SIG-M5 (cell line): ENCODE data around the gene PAQR7.

Experiments used
- DNase-seq: peaks from one replicate; lab custom pipeline; 2025; lab: John Stamatoyannopoulos, UW

Gene PAQR7, protein sequence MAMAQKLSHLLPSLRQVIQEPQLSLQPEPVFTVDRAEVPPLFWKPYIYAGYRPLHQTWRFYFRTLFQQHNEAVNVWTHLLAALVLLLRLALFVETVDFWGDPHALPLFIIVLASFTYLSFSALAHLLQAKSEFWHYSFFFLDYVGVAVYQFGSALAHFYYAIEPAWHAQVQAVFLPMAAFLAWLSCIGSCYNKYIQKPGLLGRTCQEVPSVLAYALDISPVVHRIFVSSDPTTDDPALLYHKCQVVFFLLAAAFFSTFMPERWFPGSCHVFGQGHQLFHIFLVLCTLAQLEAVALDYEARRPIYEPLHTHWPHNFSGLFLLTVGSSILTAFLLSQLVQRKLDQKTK

DNA sequence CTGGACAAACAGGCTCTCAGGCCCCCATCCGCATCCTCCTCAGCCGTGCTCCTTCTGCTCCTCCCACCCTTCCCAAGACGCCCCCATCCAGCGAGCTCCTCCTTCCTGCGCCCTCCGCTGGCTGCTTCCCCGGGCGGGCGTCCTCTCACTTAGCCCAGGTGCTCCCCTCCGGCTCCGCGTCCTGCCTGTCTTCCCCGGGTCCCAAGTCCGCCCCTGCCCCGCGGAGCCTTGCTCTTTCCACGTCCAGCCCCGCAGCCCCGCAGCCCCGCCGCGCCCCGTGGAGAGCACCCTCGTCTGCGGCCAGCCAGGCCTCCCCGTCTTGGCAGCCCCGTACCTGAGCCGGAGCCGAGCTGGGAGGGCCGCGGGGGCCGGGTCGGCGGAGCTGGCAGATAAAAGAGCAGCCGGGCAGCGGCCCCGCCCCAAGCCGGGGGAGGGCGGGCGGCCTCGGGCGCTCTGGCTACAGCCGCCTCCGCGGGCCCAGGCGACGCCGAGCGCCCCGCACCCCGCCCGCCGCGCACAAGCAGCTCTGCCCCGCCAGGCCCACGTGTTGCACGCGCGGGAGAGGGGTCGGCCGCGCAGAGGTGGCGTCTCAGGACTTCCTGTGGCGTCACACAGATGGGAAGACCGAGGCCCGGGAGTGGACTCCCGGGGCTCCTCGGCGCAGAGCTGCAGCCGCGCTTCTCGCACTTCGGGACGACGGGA is at the start of gene PAQR7:
Gene PAQR7, minus strand, starts transcription at position 555 of the 702 bp plus-strand sequence. CDS start 11,869 bp downstream, outside the sequence.
- no peak for DNase-seq

DNA sequence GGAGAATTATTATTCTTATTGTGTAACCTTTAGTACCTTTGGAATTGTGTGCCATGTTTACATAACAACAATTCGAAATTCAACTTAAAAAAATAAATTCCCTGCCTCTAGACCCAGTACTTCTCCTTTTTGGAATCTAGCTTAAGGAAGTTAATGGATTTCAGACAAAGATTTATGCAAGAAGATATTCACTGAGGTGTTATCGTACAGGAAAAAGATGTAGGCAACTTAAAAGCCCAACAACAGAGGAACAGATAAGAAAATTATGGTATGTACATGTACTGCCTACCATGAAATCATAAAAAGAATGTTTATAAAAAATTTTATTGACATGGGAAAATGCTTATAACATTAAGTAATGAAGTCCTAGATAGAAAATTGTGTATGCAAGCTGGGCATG is 48.9 kb upstream of the PAQR7 start:
- DNase-seq, result no peak

DNA sequence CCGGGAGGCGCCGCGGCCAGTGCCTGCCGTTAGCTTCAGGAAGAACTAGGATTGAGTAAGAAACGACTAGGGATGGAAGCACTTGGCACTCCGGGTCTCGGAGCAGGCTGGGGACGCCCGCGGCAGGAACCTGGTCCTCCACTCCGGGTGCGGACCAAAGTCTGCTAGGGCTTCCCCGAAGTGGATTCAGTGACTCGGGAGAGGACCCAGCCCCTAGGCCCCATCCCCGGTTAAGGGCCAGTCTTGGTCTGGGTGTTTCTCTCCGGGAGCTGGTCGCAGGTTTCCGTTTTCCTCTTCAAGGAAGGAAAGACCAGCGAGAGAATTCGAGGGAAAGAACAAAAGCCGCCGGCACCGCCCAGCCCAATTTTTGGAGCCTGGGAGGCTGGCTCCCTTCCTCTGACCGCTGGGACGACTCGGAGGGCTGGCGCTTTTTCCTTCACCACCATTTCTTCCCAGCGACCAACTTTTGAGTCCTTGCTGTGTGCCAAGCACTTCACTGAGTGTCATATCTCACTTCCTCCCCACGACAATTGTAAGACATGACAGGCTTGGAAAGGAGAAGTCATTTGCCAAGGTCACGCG is 47.6 kb upstream of the PAQR7 start:
- no peak for DNase-seq

DNA sequence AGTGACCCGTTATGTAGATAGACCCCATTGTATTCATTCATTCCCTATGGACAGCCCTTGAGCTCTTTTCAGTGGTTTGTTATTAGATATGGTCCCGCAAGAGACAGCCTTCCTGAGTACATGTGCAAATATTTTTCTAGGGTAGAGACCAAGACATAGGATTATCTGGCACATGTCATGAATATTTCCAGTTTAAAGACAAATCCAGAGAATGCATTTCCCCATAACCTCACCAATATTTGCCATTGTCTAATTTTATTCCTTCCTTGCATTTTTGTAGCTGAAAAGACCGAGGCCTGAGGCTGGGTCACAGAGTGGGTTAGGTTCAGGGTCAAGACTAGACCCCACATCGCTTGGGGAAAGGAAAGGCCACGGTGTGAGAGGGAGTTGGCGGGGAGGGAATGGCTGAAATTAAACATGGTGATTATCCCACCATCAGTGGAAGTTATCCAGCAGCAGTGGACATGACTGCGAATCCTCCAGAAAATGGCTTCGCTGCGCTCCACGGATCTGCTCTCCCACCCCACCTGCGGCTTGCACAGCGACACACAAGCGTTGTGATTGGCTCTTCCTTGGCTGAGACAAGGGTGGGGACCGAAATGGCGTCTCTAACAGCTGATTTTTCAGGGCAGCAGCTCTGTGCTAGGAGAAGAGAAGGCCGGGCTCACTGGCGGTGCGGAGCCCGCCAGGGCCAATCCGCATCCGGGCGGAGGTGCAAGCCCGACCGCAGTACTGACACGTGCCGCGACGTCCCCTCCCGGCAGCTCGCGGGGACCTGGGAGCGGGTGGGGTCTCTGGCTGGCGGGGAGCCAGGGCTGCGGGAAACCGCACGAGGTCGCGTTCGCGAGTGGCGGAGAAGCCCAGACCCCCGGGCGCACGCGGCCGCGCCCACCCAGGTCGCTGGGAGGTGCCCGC is 46.8 kb upstream of the PAQR7 start:
- no peak for DNase-seq

DNA sequence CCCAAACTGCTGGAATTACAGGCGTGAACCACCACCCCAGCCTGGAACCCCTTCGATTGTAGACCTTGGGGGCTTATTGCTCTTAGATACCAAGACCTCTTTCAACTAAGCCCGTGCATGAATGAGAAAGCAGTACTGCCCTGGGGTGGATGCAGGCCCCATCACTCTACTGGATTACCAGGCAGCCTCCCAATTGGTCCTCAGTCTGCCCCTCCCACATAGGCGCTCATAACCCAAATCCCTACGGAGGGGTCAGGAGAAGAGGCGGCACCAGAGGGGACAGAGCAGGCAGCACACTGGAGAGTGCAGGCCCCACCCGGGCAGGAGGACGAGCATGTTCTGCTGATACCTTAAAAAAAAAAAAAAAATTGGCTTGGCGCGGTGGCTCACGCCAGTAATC is 43.1 kb upstream of the PAQR7 start:
- no peak for DNase-seq

DNA sequence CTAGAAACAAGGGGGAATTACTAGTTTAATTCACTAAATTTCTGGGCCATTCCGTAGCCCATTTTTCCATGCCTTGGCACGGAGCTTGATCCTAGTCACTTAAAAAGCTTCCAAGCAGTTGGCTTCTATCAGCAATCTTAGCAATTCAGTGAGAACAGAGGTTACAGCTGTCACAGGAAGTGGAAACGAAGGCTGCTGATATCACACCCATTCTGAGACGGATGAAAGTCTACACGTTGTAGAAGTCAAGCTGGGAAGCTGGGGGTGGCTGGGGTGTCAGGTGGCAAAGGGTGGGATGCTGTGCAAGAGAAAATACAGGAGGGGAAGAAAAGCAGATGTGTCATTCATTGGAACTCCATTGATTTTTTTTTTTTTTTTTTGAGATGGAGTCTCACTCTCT is 42.5 kb upstream of the PAQR7 start:
- no peak for DNase-seq

DNA sequence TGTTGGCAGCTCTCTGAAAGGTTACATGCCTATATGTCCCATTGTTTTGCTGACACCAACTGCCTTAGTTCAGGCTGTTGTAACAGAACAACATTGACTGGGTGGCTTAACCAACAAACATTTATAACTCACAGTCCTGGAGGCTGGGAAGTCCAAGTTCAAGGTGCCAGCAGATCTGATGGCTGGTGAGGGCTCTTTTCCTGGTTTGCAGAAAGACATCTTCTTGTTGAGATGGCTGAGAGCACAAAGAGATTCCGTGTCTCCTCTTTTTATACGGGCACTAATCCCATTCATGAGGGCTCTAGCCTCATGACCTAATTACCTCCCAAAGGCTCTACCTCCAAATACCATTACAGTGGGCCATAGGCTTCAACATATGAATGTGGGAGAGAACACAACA is 41.0 kb upstream of the PAQR7 start:
- DNase-seq, result no peak

DNA sequence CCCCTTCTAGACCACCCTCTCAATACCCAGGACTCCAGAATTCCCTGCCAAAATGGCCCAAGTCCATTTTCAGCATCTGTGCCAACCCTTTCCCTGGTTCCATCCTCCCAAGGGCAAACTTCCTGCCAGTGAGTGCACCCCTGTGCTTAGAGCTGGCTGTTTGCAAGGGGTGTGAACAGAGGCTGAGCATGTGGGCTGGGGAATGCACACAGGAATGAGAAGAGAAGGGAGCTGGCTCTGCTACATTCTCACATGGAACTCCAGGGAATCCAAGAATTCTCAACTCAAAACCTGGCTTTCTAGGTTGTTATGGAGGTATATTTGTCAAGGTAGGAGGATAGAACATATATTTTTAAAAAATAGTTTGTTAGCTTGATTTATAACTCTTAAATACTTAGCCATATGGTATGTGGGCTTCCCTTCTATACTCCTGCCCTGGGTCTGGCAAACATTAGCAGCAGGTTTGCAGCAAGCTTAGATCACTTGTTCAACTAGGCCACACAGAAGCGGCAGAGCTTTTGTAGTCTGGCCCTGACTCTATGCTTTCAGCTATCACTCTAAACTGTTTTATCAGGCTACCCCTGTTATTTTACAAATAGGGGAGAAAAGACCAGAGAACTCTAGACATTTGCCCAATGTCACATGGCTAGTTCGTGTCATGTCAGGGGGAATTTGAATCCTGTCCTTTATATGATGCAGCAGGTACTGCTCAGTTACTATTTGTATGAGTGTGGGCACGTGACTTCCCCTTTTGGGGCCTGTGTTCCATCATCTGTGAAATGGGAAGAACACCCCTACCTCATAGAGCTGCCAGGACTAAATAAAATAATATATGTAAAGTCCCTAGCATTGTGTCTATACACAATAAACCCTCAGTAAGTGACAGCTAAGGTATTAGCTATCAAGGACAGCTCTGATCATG is 38.8 kb upstream of the PAQR7 start:
- no peak for DNase-seq

DNA sequence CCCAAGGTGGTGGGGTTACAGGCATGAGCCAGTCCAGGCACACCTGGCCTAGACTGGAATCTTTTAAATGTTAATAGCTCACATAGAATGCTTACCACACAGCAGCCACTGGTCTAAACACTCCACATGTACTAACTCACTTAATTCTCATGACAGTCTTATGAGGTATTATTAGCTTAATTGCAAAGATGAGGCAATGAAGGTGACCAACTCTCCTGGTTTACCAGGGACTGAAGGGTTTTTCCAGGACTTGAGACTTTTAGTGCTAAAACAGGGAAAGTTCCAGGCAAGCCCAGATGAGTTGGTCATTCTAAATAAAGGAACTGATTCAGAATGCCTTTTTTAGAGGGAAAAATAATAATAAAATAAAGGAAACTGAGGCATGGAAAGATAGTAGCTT is 37.7 kb upstream of the PAQR7 start:
- no peak for DNase-seq

DNA sequence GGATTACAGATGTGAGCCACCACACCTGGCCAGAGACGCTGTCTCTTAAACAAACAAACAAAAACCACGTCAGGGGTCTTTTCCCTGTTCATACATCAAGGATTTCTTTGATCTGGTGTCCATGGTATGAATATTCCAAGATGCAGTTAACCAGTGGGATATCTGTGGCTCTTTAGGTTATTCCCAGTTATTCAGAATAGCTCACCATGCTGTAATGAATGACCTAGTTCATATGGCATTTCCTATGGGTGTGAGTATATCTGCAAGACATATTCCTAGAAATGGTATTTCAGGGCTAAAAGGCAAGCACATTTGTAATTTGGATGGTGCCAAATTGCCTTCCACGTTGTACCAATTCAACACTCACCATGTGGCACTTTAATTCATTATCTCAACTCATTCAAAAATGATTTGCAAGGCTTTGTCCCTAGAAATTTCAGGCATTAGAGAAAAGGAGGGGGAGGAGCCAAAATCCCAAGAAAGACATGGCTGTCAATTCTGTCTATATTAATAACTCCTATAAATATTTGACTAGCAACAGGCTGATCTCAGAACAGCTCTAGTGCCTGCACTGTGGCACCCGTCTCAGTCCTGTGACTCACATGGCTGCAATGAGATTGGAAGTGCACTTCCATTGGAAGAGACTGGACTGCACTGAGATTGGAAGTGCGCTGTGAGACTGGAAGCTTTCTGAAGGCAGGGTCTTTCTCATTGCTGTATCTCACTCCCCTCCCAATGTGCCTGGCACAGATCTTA is 36.7 kb upstream of the PAQR7 start:
- no peak for DNase-seq

DNA sequence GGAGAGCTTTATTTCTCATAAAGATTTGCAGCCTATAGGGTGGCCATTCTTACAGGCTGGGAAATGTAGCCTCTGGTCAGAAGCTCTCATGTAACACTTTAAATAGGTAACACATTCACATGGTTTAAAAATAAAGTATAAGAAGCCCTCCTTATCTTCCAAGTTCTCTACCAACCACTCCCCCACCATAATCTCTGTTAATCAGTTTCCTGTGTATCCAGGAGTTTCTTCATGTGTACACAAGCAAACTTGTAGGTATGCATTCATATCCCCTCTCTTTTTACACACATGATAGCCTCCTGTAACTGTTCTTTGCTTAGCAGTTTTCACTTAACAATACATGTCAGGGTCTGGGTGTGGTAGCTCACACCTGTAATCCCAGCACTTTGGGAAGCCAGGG is 35.7 kb upstream of the PAQR7 start:
- no peak for DNase-seq

DNA sequence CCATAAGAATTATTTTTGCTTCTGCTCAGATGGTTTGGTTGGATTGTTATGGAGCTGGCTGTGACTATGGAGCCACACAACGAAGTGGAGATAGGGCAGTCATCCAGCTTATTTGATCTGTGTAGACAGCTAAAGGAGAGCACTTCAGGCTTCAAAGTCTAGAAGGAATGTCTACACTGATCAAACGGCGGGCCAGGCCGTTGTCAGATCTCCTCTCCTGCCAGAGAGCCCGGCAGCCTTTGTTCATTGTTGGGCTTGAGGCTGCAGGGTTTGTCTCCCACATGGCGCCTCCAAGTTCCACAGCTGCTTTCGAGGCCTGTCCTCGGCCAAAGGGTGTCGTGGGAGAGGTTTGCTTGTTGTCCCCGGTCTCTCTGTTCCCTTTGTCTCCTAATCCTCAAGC is 33.5 kb upstream of the PAQR7 start:
- DNase-seq, result no peak

DNA sequence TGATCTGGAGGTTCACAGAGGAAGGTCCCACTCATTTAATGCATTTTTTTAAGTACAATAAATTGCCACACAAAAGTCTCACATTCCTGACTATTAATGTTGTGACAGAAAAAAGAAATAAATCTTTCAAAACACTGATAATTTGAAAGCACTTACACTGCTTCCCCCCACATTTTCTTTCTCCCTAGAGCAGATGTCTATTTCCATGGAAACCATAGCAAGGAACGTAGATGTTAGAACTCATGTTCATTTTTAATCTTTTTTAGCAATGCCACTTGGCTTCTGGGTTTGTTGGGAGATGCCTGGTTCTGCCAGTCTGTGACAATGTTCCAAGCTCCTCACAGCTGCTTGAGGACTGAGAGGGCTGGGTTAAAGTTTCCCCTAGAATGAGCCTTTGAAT is 32.7 kb upstream of the PAQR7 start:
- DNase-seq, result no peak

DNA sequence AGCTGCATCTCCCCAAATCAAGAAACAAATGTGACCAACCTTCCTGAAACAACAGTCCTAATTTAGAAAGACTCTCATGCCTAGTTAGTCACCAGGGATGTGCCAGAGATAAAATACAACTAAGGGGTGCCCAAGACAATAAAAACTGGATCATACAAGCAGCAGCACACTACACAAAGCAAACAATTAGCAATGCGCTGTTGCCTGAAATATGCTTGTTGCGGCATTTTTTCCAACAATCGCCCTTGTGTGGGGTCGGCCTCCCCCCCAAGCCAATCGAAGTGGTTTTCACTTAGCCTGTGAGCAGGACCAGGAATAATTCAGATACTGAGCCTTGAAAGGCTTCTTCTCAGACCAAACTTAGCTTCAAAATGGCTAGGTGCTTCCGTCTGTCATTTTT is 32.1 kb upstream of the PAQR7 start:
- DNase-seq, result no peak

DNA sequence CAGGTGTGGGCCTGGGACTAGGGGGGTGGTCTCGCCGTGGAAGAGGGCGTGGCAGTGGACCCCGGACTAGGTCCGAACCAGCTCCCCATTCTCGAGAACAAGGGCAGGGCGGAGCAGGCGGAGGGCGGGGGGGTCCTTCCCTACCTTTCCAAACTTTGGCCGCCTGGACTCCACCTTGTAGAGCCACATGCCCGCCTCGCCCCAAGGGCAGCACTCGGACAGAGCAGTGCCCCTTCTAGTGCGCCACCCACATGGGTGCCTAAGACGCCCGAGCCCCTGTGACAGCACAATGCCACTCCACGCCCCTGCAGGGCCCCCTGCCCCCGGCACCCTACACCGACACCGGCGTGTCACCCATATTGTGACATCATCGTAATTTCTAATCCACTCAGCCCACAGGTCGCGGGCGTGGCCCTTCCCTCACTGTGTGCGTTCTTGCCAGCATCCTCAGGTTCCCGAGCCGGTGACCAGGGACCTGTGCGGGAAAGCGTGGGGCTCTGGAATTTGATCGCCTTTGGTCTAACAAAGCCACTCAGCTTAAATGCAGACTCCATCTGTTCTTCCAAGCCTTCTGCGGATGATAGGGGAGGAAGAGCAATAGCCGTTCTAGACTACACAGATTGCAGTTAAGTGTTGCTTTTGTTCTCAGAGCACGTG is 31.3 kb upstream of the PAQR7 start:
- no peak for DNase-seq

DNA sequence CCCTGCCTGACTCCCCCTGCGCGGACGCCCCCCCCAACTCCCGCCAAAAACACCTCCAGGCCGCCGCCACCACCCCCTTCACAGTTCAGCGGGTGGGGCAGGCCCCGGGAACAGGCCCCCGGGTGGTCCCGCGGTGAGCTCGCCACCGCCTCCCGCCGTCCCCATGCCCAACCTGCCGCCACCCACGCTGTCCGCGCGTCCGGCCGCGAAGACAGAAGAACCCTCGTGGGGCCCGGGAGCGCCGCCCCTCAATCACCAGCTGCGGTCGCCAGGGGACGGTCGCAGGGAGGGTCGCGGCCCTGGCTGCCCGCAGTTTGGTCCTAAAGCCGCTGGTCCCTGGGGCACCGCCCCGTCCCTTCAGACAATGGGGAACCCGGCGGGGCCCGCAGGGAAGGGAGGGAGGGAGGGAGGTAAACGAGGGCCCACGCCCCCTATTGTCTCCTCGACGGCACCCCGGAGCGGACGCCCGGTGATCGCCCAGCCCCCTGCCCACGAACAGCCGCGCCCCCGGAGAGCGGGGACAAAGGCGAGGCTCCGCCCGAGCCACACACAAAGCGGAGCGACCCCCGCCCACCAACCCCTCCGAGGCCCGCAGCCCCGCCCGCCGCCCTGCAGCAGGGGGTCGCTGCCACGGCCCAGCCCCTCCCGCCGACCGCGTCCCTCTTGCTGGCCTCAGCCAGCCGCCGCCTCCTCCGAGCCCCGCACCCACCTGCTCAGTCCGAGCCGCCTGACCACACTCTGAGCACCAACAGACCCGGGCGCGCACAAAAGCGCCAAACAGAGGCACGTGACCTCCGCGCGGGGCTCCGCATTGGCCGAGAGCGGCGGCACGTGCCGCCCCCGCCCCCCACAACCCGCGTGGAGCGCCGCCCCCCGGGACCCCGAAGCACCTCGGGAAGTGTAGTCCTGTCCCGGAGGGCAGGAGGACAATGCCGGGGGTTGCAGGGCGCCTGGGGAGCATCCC is 30.5 kb upstream of the PAQR7 start, which contains the start of gene STMN1:
Gene STMN1, minus strand, starts transcription at position 740 of the 964 bp plus-strand sequence. CDS start 1,743 bp downstream, outside the sequence.
- no peak for DNase-seq

DNA sequence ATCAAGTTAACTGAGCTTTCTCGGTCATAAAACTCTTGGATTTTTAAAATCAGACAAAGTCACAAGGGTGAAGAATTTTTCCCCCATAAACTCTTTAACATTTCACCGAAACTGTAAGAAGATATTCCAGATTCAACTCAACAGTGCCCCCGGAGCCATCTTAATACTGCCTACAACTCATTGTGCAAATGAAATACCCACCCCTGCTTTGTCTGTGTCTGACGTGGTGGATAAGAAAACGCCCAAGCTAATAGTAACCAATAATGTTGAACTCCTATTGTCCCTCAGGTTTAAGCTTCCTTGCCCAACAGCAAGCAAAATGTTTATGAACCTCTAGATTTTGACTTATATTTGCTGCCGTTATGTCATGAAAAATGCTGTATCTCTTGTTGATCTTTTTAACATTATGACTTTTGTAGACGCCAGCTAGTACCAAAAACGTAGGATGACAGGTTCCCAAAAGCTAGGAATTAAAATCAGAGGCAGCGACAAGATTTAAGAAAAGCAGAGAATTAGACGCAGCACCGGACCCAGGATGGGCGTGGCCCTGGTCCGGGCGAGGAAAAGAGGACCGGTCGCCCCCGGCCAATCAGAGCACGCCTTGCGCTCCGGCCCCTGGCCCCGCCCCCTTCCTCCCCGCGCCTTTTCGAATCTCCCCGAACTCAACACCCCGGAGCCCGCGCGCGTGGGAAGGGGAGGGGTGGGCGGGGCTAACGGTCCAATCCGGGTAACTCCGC is 29.6 kb upstream of the PAQR7 start:
- DNase-seq, result peak; percentile 48

DNA sequence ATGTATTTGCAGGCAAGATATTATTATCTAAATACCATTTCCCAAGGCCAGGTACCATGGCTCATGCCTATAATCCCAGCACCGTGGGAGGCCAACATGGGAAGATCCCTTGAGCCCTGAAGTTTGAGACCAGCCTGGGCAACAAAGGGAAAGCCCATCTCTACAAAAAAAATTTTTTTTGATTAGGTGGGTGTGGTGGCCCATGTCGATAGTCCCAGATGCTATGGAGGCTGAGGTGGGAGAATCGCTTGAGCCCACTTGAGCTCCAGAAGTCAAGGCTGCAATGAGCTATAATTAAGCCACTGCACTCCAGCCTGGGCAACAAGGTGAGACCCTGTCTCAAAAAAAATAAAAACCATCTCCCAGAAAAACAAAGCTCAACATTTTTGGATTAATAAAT is 28.5 kb upstream of the PAQR7 start:
- no peak for DNase-seq
